ENCODE results near the gene HPS1. TPM values are rescaled to one million over a fixed set of nuclear protein-coding genes. Genes with fewer than 3 reads are reported as not detected.

Gene HPS1
- total and polyA plus RNA-seq, 2 of the 8 experiments (the other 6 are each of a cell fraction or from before 2014, with no cell fraction given): 38.7 to 61.7 TPM

- Histone ChIP-seq H3K4me1 (replicated peaks in 1 of 4; ENCODE audit: control insufficient read depth in 3 of 4, insufficient read depth in 4 of 4, low read length in 3 of 4) (peaks cover 0 to 4% (median 3%) of the 10 kb centered on the region in 4 experiments; a peak in 5 of 7 replicates), H2BK5ac (ENCODE audit: low read depth, low read length) (no peak overlapping the region), H2BK120ac (replicated peaks; ENCODE audit: low read depth, low read length) (no peak overlapping the region), H3K9me3 (ENCODE audit: insufficient read depth in 2 of 2, low read depth in 1 of 2, low read length in 1 of 2) (no peaks in the 10 kb centered on the region), H3K14ac (ENCODE audit: insufficient read length) (no peak overlapping the region), H4K91ac (replicated peaks; ENCODE audit: insufficient read length, low read length) (no peak overlapping the region), H3K27me3 (replicated peaks in 1 of 4; ENCODE audit: control insufficient read depth in 3 of 4, extremely low read depth in 1 of 4, insufficient read depth in 3 of 4, low read length in 3 of 4) (no peaks in the 10 kb centered on the region), H3K23ac (ENCODE audit: insufficient read length) (no peak overlapping the region), H3K23me2 (ENCODE audit: low read depth, low read length) (no peaks in the 10 kb centered on the region; the same call in 1 of the 2 replicates), H4K20me1 (replicated peaks in 1 of 2; ENCODE audit: control insufficient read depth in 1 of 2, insufficient read depth in 2 of 2, low read length in 2 of 2) (peaks cover 0 to 4% of the 10 kb centered on the region in 2 experiments), H4K5ac (ENCODE audit: insufficient read length, low read depth, low read length) (no peak overlapping the region), H3K9ac (replicated peaks in 1 of 4; ENCODE audit: extremely low read depth in 1 of 4, low read depth in 3 of 4, low read length in 3 of 4) (0 out of 7 replicates have a peak overlapping the region, but pooled peaks of 1 of the 4 experiments have one; percentile 19), H3K4me3 (ENCODE audit: extremely low read depth in 1 of 4, insufficient read depth in 2 of 4, low read depth in 3 of 4, low read length in 4 of 4) (peak overlapping the region in 1 of 4 experiments; percentile 93; a peak in 2 of 8 replicates), H3K79me1 (ENCODE audit: low read depth, low read length) (no peaks in the 10 kb centered on the region; the same call in 1 of the 2 replicates), H3K27ac (ENCODE audit: low read depth, low read length) (no peak overlapping the region), H2BK12ac (ENCODE audit: low read depth, low read length) (no peak overlapping the region), H2BK15ac (ENCODE audit: low read length) (no peak overlapping the region), H3K18ac (ENCODE audit: extremely low read depth, low read length) (no peak overlapping the region), H2AFZ (ENCODE audit: low read length) (no peak overlapping the region), H3K56ac (replicated peaks; ENCODE audit: insufficient read length, low read depth, low read length) (no peak overlapping the region), H3K36me3 (ENCODE audit: control insufficient read depth in 2 of 4, insufficient read depth in 4 of 4, low read length in 3 of 4) (peaks cover 10 to 44% (median 25%) of the 10 kb centered on the region in 4 experiments), H2AK5ac (ENCODE audit: low read depth, low read length) (no peak overlapping the region), H3K4me2 (ENCODE audit: insufficient read depth in 1 of 2, low read depth in 2 of 2, low read length in 2 of 2) (peak overlapping the region; percentile 79 to 89; a peak in 3 of 4 replicates), H4K8ac (ENCODE audit: extremely low read depth, insufficient read depth, low read length) (no peak overlapping the region), H3K79me2 (ENCODE audit: control insufficient read depth in 1 of 2, insufficient read depth in 2 of 2, low read length in 2 of 2) (peaks cover 0 to 8% of the 10 kb centered on the region in 2 experiments; a peak in 1 of 4 replicates), H3K4ac (replicated peaks; ENCODE audit: insufficient read length, low read depth, low read length) (no peak overlapping the region), H2BK20ac (ENCODE audit: low read length) (no peak overlapping the region)
- ChIA-PET POLR2A (ENCODE audit: partially characterized antibody) (interaction anchor here (1.4 to 2.9 kb wide), 3 partner anchors 11 to 21 kb away, joined by 4 to 11 read pairs (median 6); no protein-coding TSS in a partner anchor), CTCF (ENCODE audit: partially characterized antibody) (interaction anchor here (0.8 to 2.9 kb wide), 3 partner anchors 20 to 136 kb away, joined by 3 to 10 read pairs (median 10); no protein-coding TSS in a partner anchor)
- WGBS, 2 experiments (ENCODE audit: extremely low coverage in 1 of 2, insufficient coverage in 1 of 2, insufficient read length in 1 of 2, insufficient replicate concordance in 2 of 2, low coverage in 1 of 2, low lambda C conversion rate in 2 of 2, missing lambda C conversion rate in 1 of 2): 97% methylated on average over 10 of the region's 10 CpGs; no CpG with 5 or more reads in 1 of the 2 experiments
- FAIRE-seq (no peak), DNase-seq (ENCODE audit: low read depth in 1 of 2, low spot score in 2 of 2) (no peak)
- TF ChIP-seq HDAC2 (IDR thresholded peaks at IDR 0.05; ENCODE audit: borderline replicate concordance in 1 of 2, low read depth in 2 of 2, low read length in 2 of 2) (no peak), TAF1 (IDR thresholded peaks at IDR 0.05; ENCODE audit: low read depth, low read length) (no peak), EZH2 (IDR thresholded peaks at IDR 0.05; ENCODE audit: low read depth, low read length, severe bottlenecking) (no peak), SP4 (IDR thresholded peaks at IDR 0.05; ENCODE audit: low read length) (no peak), KDM4A (IDR thresholded peaks at IDR 0.05; ENCODE audit: low read depth, low read length, severe bottlenecking) (no peak), E2F6 (IDR thresholded peaks at IDR 0.05) (no peak), ZNF274 (IDR thresholded peaks at IDR 0.05; ENCODE audit: borderline replicate concordance, extremely low read depth, low read length) (no peak), TEAD4 (IDR thresholded peaks at IDR 0.05; ENCODE audit: low read depth, low read length) (no peak), POU5F1 (IDR thresholded peaks at IDR 0.05; ENCODE audit: low read depth, low read length) (no peak), NANOG (IDR thresholded peaks at IDR 0.05; ENCODE audit: insufficient read depth, low read depth, low read length, poor library complexity, severe bottlenecking) (no peak), CHD2 (IDR thresholded peaks at IDR 0.05; ENCODE audit: low read length) (no peak), TCF12 (IDR thresholded peaks at IDR 0.05; ENCODE audit: low read depth, low read length) (no peak)
Measured at GRCh38 chr10:98445200-98445812, 1.4 kb downstream of the HPS1 start.

Data from H1 (cell line).